ENCODE data around the gene ENG. TPM values are rescaled to one million over a fixed set of nuclear protein-coding genes. Genes with fewer than 3 reads are reported as not detected.

Gene ENG
- total and polyA plus RNA-seq, 2 of the 8 experiments (the other 6 are each of a cell fraction or from before 2014, with no cell fraction given): 1.8 to 4.4 TPM

DNA sequence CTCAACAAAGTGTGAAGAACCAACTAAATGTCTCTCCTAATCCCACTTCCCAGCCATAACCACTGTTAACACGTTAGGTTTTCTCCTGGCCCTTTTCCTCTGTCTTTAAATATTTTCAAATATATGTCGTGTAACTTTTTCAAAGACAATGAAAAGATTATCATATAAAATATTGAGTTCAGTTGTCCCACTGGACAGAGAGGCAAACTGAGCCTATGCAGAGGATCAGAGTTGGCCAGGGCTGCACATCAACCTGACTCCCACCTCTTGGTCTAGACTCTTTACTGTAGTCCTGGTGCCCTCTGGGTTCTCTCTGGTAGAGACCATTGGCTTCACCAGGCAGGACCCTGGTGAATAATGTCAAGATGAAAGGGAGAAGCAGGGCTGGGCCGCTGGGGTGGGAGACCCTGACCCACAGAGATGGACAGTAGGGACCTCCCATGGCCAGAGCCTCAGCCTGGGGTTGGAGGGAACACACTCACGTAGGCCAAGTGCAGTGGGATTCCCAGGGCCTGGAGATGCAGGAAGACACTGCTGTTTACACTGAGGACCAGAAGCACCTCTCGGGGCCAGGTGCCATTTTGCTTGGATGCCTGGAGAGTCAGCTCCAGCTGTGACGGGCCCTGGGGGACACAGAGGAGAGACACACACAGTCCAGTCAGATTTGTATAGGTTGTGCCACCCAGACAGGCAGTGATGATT lies 25.1 kb downstream of the ENG start (continued):
- no peak for TF ChIP-seq ATF2 (IDR thresholded peaks at IDR 0.05; ENCODE audit: low read length)
- TF ChIP-seq TCF12 (IDR thresholded peaks at IDR 0.05; ENCODE audit: low read depth, low read length): no peak
- no peak for TF ChIP-seq POLR2AphosphoS5 (IDR thresholded peaks at IDR 0.05; ENCODE audit: low read depth, low read length)
- no peak for TF ChIP-seq USF2 (IDR thresholded peaks at IDR 0.05; ENCODE audit: low read length)
- TF ChIP-seq KDM1A (IDR thresholded peaks at IDR 0.05; ENCODE audit: borderline replicate concordance, low read length): no peak
- TF ChIP-seq ASH2L (IDR thresholded peaks at IDR 0.05; ENCODE audit: low read length): no peak
- TF ChIP-seq JUND (IDR thresholded peaks at IDR 0.05; ENCODE audit: low read length): no peak
- TF ChIP-seq, protein P1, sequence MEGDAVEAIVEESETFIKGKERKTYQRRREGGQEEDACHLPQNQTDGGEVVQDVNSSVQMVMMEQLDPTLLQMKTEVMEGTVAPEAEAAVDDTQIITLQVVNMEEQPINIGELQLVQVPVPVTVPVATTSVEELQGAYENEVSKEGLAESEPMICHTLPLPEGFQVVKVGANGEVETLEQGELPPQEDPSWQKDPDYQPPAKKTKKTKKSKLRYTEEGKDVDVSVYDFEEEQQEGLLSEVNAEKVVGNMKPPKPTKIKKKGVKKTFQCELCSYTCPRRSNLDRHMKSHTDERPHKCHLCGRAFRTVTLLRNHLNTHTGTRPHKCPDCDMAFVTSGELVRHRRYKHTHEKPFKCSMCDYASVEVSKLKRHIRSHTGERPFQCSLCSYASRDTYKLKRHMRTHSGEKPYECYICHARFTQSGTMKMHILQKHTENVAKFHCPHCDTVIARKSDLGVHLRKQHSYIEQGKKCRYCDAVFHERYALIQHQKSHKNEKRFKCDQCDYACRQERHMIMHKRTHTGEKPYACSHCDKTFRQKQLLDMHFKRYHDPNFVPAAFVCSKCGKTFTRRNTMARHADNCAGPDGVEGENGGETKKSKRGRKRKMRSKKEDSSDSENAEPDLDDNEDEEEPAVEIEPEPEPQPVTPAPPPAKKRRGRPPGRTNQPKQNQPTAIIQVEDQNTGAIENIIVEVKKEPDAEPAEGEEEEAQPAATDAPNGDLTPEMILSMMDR (IDR thresholded peaks at IDR 0.05; ENCODE audit: control extremely low read depth in 1 of 3, insufficient read depth in 1 of 3, low read depth in 1 of 3, low read length in 3 of 3): no peak
- TF ChIP-seq TAF1 (IDR thresholded peaks at IDR 0.05; ENCODE audit: low read depth, low read length): no peak
